Effector CD8-positive, alpha-beta T cell (primary cell): Measurements from ENCODE around the gene POLR1G.

Experiments used
- DNase-seq: peaks from one replicate; lab custom pipeline; 2025; lab: John Stamatoyannopoulos, UW
- total RNA-seq, 4 experiments: gene quantifications; one replicate each; lab custom pipeline; 2026; lab: John Stamatoyannopoulos, UW

POLR1G gene
- total RNA-seq: 5.3 to 29.5 (median 9.1) reads per million in 4 experiments

DNA sequence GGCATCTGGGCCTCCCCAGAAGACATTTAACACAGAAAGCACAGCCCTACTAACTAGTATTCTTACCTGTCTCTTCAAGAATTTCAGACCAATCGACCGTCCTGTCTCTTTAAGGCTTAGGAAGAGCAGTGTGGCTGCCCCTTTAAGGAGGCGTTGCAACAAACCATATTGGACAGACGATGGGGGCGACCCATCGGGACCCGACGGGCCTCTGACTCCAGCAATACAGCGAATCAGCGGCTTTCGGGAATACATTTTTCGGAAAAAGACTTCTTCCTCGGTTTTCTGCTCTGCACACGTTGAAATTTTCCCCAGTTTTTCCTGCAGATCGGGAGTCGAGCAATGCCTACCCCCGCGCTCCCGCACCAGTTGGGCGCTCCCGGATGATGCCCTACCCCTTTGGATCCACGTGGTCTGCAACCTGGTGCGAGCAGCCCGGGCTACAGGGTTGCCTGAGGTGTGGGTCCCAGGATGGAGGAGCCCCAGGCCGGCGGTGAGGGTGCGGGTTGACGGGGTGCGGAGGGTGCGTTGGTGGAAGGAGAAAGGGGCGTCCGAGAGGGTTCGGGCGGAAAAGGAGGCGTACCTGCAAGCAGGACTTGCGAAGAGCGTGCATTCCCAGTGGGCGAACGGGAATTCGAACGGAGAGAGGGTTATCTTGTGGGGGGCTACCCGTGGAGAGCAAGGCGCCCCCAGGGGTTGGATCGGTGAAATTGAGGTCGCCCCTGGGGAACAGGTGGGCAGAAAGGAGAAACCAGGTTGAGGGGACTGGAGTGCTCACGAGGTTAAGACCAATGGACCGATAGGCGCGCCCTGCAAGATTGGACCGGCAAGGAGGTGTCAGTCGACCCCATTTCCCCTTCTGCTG lies at the start of gene POLR1G:
Gene POLR1G (plus strand): TSS at position 419 of the 865 bp plus-strand sequence. CDS start 53 bp downstream, at position 472.
- peak; percentile 67 for DNase-seq

DNA sequence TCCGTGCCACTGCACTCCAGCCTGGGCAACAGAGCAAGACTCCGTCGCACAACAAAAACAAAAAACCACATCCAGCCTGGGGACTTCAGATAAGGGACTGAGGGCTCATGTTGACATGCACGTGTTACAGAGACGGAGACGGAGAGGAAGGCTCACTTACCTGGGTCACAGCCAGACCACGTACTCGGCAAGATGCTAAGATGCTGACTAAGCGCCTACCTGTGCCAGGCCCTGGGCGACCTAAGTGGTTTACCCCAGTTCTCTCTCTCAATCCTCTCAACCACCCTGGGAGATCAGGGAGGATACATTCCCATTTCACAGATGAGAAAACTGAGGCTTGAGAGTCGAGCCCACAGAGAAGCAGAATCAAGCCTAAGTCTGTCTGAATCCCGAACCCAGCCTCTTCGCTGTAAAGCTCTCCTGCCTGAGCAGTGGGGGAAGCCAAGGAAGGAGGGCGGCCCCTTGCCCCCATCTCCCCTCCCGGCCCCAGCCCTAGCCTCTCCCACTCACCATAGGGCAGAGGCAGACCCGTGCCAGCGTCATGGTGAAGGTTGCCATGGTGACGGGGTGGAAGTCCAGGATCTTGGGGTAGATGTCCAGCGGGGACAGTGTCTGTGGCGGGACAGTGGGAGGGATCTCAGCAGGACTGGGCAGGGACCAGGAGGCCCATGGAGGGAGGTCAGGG lies 49.5 kb upstream of the POLR1G start:
- no peak for DNase-seq

GRCh38 chr19:45357445-45357783 lies 49.0 kb upstream of the POLR1G start:
- DNase-seq: no peak

DNA sequence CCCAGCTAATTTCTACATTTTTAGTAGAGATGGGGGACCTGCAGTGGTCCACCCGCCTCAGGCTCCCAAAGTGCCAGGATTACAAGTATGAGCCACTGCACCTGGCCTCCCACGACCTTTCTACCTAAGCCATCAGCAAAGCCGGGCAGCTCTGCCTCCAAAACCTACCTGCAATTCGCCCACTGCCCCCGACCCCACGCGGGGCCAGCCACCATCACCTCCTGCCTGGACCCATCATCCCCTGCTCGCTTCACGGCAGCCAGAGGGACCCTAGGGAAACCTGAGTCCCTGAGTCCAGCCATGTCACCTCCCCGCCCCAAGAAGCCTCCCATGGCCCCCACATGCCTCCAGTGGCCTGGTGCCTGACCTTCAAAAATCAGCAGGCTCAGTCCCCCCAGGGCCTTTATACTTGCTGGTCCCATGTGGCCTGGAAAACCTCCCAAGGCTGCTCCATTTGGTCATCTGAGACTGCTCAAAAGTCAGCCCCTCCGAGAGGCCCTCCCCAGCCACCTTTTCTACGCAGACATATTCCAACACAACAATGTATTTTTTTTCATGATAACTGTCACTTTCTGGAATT lies 48.1 kb upstream of the POLR1G start:
- DNase-seq: no peak

GRCh38 chr19:45361608-45362007 lies 44.8 kb upstream of the POLR1G start:
- no peak for DNase-seq

- no peak for DNase-seq
Measured at GRCh38 chr19:45362291-45362690, 44.2 kb upstream of the POLR1G start.

DNA sequence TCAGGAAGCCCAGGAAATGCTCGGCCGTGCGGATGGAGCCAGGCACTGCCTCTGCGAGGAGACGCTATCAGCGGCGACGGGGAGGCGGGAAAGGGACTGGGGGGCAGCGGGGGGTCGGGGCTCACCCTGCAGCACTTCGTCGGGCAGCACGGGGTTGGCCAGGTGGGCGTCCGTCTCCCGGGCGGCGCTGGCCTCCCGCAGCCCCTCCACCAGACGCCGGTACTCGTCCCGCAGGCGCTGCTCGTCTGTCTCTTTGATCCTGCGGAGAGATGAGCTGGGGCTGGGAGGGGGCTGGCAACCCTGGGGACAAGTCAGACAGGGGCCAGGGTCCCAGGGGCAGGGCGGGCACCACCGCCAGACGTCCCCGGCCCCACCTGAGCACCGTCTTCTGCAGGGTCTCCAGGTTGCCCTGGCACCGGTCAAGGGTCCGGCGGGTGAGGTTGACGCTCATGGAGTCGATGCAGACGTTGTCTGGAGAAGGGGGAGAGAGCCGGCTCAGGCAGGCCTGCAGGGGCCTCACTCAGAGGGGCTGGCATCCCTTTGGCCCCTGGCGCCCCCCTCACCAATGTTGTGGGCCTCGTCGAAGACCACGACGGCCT lies 42.5 kb upstream of the POLR1G start:
- no peak for DNase-seq

DNA sequence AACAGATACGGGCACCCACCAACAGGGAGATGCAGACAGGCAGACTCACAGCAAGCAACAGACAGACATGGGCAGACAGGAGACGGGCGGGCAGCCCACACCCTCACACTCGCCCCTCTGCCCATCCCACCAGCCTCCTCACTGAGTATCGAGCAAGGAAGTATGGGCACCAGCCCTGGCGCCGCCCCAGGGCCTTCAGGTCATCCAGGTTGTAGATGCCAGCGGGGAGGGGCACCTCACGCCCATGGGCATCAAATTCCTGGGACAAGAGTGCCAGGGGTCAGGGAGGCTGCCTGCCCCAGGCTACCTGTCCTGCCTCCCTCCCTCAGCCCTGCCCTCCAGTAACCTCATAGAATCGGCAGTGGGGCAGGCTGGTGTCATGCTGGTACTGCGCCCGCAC lies 41.7 kb upstream of the POLR1G start:
- no peak for DNase-seq

GRCh38 chr19:45368127-45368526 lies 38.3 kb upstream of the POLR1G start:
- DNase-seq: no peak

DNA sequence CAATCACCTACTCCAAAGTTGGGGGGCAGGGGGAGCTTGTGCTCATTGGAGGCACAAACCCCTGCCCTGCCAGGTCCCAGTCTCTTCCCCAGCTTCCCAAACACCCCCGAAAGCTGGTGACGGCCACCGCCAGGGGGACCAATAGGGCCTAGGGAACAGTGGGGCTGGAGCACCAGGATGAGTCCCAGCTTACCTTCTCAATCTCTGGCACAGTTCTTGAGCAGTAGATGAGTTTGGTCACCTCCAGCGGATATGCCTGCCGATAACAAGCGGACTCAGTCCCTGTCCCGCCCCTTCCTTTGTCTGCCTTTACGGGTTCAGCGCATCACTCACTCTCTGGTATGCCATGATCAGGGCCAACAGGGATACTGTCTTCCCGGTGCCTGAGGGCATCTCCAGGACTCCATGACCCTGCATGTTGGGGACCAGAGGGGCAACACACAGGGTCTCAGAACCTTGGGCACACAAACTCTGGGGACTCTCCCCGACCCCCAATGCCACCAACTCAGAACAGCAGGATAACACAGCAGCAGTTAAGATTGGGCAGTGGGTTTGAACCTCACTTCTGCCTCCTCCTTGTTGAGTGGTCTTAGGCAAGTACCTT lies 37.6 kb upstream of the POLR1G start:
- DNase-seq: no peak

DNA sequence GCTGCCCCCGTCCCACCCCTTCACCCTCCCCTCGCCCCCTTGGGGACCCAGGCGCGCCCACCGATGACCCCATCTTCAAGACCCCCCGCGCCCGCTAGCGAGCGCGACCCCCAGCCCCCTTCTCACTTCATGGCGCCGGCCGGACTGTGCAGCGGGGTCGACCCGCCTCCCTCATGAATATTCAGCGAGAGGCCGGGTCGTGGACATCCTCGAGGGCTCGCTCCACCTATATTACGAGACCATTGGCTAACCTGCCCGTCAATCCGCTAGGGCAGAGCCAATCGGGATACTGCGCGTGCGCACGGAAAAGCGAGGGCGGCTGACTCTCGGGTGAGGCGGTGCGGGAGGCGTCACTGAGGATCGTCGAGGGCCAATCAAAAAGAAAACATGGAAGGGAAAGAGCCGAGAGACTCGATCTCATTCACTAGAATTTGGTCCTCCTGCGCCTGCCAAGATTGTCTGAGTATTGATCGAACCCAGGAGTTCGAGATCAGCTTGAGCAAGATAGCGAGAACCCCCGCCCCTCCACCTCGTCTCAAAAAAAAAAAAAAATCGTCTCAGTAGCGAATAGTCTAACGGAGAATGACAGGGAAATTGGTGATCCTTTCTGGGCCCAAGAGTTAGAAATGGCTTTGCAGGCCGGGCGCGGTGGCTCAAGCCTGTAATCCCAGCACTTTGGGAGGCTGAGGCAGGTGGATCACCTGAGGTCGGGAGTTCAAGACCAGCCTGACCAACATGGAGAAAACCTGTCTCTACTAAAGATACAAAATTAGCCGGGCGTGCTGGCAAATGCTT lies 35.8 kb upstream of the POLR1G start, which contains the start of gene ERCC2:
Gene ERCC2 (minus strand): TSS at position 164 of the 795 bp plus-strand sequence. CDS start 33 bp downstream, at position 131.
- DNase-seq: peak; percentile 99

GRCh38 chr19:45376045-45376724 lies 30.3 kb upstream of the POLR1G start:
- DNase-seq: no peak

GRCh38 chr19:45380107-45380506 lies 26.3 kb upstream of the POLR1G start:
- DNase-seq: no peak

DNA sequence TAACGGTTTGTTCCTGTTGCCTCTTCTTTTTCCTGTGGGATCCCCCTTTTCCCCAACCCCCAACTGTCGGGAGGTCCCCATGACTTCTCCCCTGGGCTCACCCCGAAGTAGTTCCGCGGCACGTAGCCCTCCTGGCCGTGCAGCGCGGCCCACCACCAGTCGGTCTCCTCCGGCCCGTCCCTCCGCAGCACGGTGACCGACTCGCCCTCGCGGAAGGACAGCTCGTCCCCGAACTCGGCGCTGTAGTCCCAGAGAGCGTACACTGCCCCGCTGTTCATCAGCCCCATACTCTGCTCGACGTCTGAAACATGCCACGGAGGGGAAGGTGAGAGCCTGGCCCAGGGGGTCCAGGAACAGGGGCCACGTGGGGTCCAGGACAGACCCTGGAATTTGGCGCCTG lies 24.0 kb upstream of the POLR1G start:
- DNase-seq: no peak

GRCh38 chr19:45385392-45386221 lies 20.8 kb upstream of the POLR1G start:
- DNase-seq: no peak

GRCh38 chr19:45391346-45391745 lies 15.1 kb upstream of the POLR1G start:
- DNase-seq: no peak

GRCh38 chr19:45391871-45392665 lies 14.4 kb upstream of the POLR1G start:
- no peak for DNase-seq

DNA sequence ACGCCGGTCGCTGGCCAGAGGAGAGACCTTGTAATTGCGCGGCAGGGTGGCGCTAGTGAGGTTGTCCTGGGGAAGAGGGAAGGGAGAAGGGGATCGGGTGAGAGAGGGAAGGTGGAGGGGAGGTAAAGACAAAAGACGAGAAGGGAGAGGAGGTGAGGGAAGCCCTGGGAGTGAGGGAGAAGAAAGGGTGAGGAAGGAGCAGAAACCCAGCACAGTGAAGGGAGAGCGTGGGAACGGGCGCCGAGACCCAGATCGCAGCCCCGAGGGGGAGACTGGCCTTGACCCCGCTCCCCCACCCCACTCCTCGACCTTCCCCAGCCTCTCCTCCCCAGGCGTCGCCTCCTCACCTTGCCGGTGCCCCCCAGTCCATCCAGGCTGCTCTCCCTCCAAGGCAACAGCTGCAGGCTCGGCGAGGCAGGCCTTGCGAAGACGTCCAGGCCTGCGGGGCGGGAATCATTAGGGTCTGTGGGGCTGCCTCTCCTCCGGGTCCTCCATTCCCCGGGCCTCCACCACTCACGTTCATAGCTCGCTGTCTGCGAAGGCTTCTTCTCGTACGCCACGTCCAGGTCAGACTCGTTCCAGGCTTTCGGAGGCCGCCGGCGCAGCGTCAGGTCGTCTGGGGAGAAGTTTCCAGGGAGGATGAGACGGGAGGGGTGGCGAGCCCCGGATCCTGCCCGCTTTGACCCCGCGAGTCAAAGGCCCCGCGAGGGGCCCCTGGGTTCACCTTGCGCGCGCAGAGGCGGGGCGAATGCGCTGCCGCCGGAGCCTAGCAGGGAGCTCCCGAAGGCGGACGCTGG lies 10.4 kb upstream of the POLR1G start:
- DNase-seq: no peak
